Neural crest cell (in vitro differentiated cells): ENCODE data around the gene MEGF11. TPM values are rescaled to one million over a fixed set of nuclear protein-coding genes. Genes with fewer than 3 reads are reported as not detected.

Experiments
- DNase-seq: peaks from one replicate; pipeline ENCODE4 v3.0.0; 2021; ENCODE audit warnings: low read depth, mixed read lengths, low spot score
- H3K27ac Mint-ChIP-seq: one replicate; pipeline ENCODE4 v1.8.0; 2021; ENCODE audit warnings: mild to moderate bottlenecking, mixed read lengths; ENCODE audit not compliant: unreplicated experiment
- H3K27me3 Mint-ChIP-seq: 2 replicates; pipeline ENCODE4 v1.8.0; 2021; ENCODE audit warnings: low read depth, mild to moderate bottlenecking, mixed read lengths
- H3K36me3 Mint-ChIP-seq: 2 replicates; pipeline ENCODE4 v1.8.0; 2021; ENCODE audit warnings: low read depth, mild to moderate bottlenecking, mixed read lengths
- H3K4me1 Mint-ChIP-seq: 2 replicates; pipeline ENCODE4 v1.8.0; 2021; ENCODE audit warnings: mixed read lengths
- H3K4me3 Mint-ChIP-seq: one replicate; pipeline ENCODE4 v1.8.0; 2021; ENCODE audit warnings: mild to moderate bottlenecking, mixed read lengths
- H3K9me3 Mint-ChIP-seq: 2 replicates; pipeline ENCODE4 v1.8.0; 2021; ENCODE audit warnings: mixed read lengths
- CTCF ChIP-seq: fragments of 200-600 bp; sonication (generic); conservative IDR thresholded peaks from 2 replicates; pipeline ENCODE4 v1.5.0; 2021; ENCODE audit warnings: antibody characterized with exemption, mild to moderate bottlenecking
- total RNA-seq: library from RNA; stranded (reverse); gene quantifications from 2 replicates; pipeline ENCODE4 v1.2.1, GENCODE V29; 2021

The MEGF11 gene
- total RNA-seq, 1 donor from 2014 or later = 0.49 TPM

GRCh38 chr15:66228807-66229735 lies 24.5 kb downstream of the MEGF11 start:
- Mint-ChIP-seq H3K27me3 (no peaks in the 10 kb centered on the region), H3K36me3 (no peaks in the 10 kb centered on the region), H3K4me1 (peaks cover 3% of the 10 kb centered on the region), H3K4me3 (no peak overlapping the region), H3K27ac (peak overlapping the region; percentile 45), H3K9me3 (no peaks in the 10 kb centered on the region)
- DNase-seq = no peak
- no peak for TF ChIP-seq CTCF

GRCh38 chr15:66226736-66227135 lies 26.8 kb downstream of the MEGF11 start:
- TF ChIP-seq CTCF = no peak
- no peaks in the 10 kb centered on the region for H3K9me3 Mint-ChIP-seq
- no peak overlapping the region for H3K4me3 Mint-ChIP-seq
- H3K27ac Mint-ChIP-seq = no peak overlapping the region
- peaks cover 3% of the 10 kb centered on the region for H3K4me1 Mint-ChIP-seq
- no peaks in the 10 kb centered on the region for H3K36me3 Mint-ChIP-seq
- DNase-seq = no peak
- no peaks in the 10 kb centered on the region for H3K27me3 Mint-ChIP-seq

GRCh38 chr15:66225656-66226274 lies 27.8 kb downstream of the MEGF11 start:
- DNase-seq = no peak
- Mint-ChIP-seq H3K4me1 (peaks cover 11% of the 10 kb centered on the region), H3K36me3 (no peaks in the 10 kb centered on the region), H3K27me3 (peaks cover 3% of the 10 kb centered on the region), H3K4me3 (no peak overlapping the region), H3K9me3 (no peaks in the 10 kb centered on the region), H3K27ac (no peak overlapping the region)
- no peak for TF ChIP-seq CTCF

- Mint-ChIP-seq H3K36me3 (no peaks in the 10 kb centered on the region), H3K4me1 (peaks cover 8% of the 10 kb centered on the region), H3K4me3 (no peak overlapping the region), H3K9me3 (no peaks in the 10 kb centered on the region), H3K27me3 (peaks cover 3% of the 10 kb centered on the region), H3K27ac (no peak overlapping the region)
- no peak for DNase-seq
- TF ChIP-seq CTCF = no peak
These were observed 28.6 kb downstream of the MEGF11 start for GRCh38 chr15:66224946-66225345.

- no peak for TF ChIP-seq CTCF
- H3K4me1 Mint-ChIP-seq = peaks cover 8% of the 10 kb centered on the region
- DNase-seq = no peak
- peaks cover 3% of the 10 kb centered on the region for H3K27me3 Mint-ChIP-seq
- no peak overlapping the region for H3K27ac Mint-ChIP-seq
- H3K9me3 Mint-ChIP-seq = no peaks in the 10 kb centered on the region
- H3K36me3 Mint-ChIP-seq = no peaks in the 10 kb centered on the region
- H3K4me3 Mint-ChIP-seq = no peak overlapping the region
These were observed 31.0 kb downstream of the MEGF11 start for GRCh38 chr15:66222273-66223198.
